Adrenal gland (tissue), 12 donors: Measurements from ENCODE around the gene LIMK1. TPM values are rescaled to one million over a fixed set of nuclear protein-coding genes. Genes with fewer than 3 reads are reported as not detected.

Source experiments
- DNase-seq, 7 donors: peaks; one replicate each; pipeline ENCODE4 v3.0.0-alpha.2; 2019 to 2020
- H3K27ac ChIP-seq, 5 donors: fragments of 200-600 bp; sonication (generic) in 4 of 5; 1 replicate in 3 of 5; 2 replicates in 2 of 5; pipeline versions ENCODE4 v1.5.1 to v1.8.0; 2016 to 2020; ENCODE audit warnings: mild to moderate bottlenecking in 1 of 5
- H3K27me3 ChIP-seq: fragments of 200-600 bp; 2 replicates; pipeline ENCODE4 v1.8.0; 2021
- H3K36me3 ChIP-seq, 2 donors: fragments of 200-600 bp; replicated peaks in 1 of 2; 1 replicate in 1 of 2; 2 replicates in 1 of 2; pipeline versions ENCODE4 v1.5.1 to v1.8.0; 2018 to 2022
- H3K4me1 ChIP-seq, 2 donors: fragments of 200-600 bp; replicated peaks in 1 of 2; 1 replicate in 1 of 2; 2 replicates in 1 of 2; pipeline versions ENCODE4 v1.5.1 to v1.8.0; 2018 to 2021
- H3K4me3 ChIP-seq, 4 donors: fragments of 200-600 bp; sonication (generic) in 3 of 4; one replicate each; pipeline ENCODE4 v1.5.1; 2016 to 2018
- H3K9me3 ChIP-seq, 3 donors: fragments of 200-600 bp; sonication (generic) in 1 of 3; replicated peaks in 1 of 3; 1 replicate in 2 of 3; 2 replicates in 1 of 3; pipeline versions ENCODE4 v1.5.1 to v1.8.0; 2016 to 2021
- CTCF ChIP-seq, 6 experiments: fragments of 450-650 bp in 4 of 6; fragments of 200-600 bp in 2 of 6; sonication (generic) in 1 of 6; IDR thresholded peaks; 1 replicate in 5 of 6; 2 replicates in 1 of 6; pipeline versions ENCODE4 v1.5.1 to v1.8.0; 2016 to 2021; ENCODE audit warnings: antibody characterized with exemption in 6 of 6, mild to moderate bottlenecking in 2 of 6, moderate library complexity in 1 of 6
- POLR2A ChIP-seq, 2 donors: fragments of 450-650 bp; IDR thresholded peaks; one replicate each; pipeline ENCODE4 v1.6.1; 2017; ENCODE audit warnings: antibody characterized with exemption in 2 of 2, mild to moderate bottlenecking in 2 of 2, moderate library complexity in 1 of 2
- WGBS, 4 donors: extraction: QIAGEN DNeasy Blood & Tissue Kit in 2 of 4; methylation state at CpG; one replicate each; pipeline versions ENCODE4 v1.1.5 to v1.1.7; 2013 to 2017; 5-methylcytosine and 5-hydroxymethylcytosine counted together
- intact Hi-C, 2 donors: fragments of 100-400 bp; cut with DNase I; formaldehyde crosslinking; loops; one replicate each; pipeline versions ENCODE4 v1.14.1 to v1.15.0; 2022 to 2023
- polyA plus RNA-seq, 3 donors: library from polyadenylated mRNA; stranded (reverse); fragments of 200-250 nt in 2 of 3; fragments of 350-450 nt in 1 of 3; fragmentation: Illumina TruSeq in 1 of 3; extraction: RNeasy Lipid Tissue Mini Kit (QIAGEN cat#74804) in 1 of 3; gene quantifications; one replicate each; pipeline ENCODE4 v1.2.3, GENCODE V29; 2013 to 2014
- total RNA-seq, 9 donors: library from RNA; depleted of rRNA in 4 of 9; stranded (reverse); fragments of >200 nt in 4 of 9; fragments of 120-200 nt in 1 of 9; fragmentation: NEBNext Ultra II Directional in 1 of 9; extraction: Animal tissue kit (Norgen Biotek cat#: 25700) in 1 of 9; gene quantifications; one replicate each; pipeline versions ENCODE4 v1.1.0 to v1.2.4, GENCODE V29; 2013 to 2023
- donor health status: healthy with polysubstance abuse.
- donor health status: Bipolar disorder and iron deficiency.
- donor health status: DM: yes; HTN: yes; CAD: no.
- donor health status: DM: no; HTN: no; CAD: no.
- donor health status: DM: no; HTN: no; CAD: no.
- donor health status: DM: yes; HTN: yes; CAD: no.

LIMK1 gene
- total and polyA plus RNA-seq, 12 donors = 7.2 to 32.1 (median 19.8) TPM

- TF ChIP-seq POLR2A (IDR thresholded peaks at IDR 0.05) (peak in 1 of 2 donors; percentile 40), CTCF (IDR thresholded peaks at IDR 0.05) (no peak)
- peak; percentile 88 to 94 (median 92) for DNase-seq
- intact Hi-C loops = loop anchor here (10.0 kb wide), 2 partner anchors 123 to 213 kb away; no protein-coding TSS in a partner anchor
- Histone ChIP-seq H3K27ac (peak overlapping the region in 4 of 5 donors; percentile 37 to 89 (median 64)), H3K27me3 (no peaks in the 10 kb centered on the region), H3K4me1 (peaks cover 4 to 13% of the 10 kb centered on the region in 2 donors), H3K36me3 (no peaks in the 10 kb centered on the region), H3K4me3 (peak overlapping the region in 1 of 4 donors; percentile 11), H3K9me3 (no peaks in the 10 kb centered on the region)
- WGBS, 4 donors = 5 to 38% (median 25%) methylated on average over 4 to 20 of the region's 20 CpGs
Measured at GRCh38 chr7:74061840-74062539, 21.6 kb upstream of the LIMK1 start.

- Histone ChIP-seq H3K4me3 (no peak overlapping the region), H3K27ac (peak overlapping the region in 1 of 5 donors; percentile 89), H3K4me1 (peaks cover 4 to 13% of the 10 kb centered on the region in 2 donors), H3K9me3 (no peaks in the 10 kb centered on the region), H3K27me3 (no peaks in the 10 kb centered on the region), H3K36me3 (no peaks in the 10 kb centered on the region)
- intact Hi-C loops = loop anchor here (10.0 kb wide), 2 partner anchors 122 to 212 kb away; no protein-coding TSS in a partner anchor
- TF ChIP-seq POLR2A (IDR thresholded peaks at IDR 0.05) (no peak), CTCF (IDR thresholded peaks at IDR 0.05) (no peak)
- peak in 1 of 7 donors; percentile 27 for DNase-seq
- 90 to 97% (median 91%) methylated on average over 6 to 14 of the region's 14 CpGs for WGBS, 4 donors
Measured at GRCh38 chr7:74063223-74063641, 20.4 kb upstream of the LIMK1 start.

- Histone ChIP-seq H3K9me3 (no peaks in the 10 kb centered on the region), H3K27ac (peak overlapping the region in 1 of 5 donors; percentile 89), H3K4me1 (peaks cover 4 to 13% of the 10 kb centered on the region in 2 donors), H3K4me3 (no peak overlapping the region), H3K27me3 (no peaks in the 10 kb centered on the region), H3K36me3 (no peaks in the 10 kb centered on the region)
- TF ChIP-seq POLR2A (IDR thresholded peaks at IDR 0.05) (no peak), CTCF (IDR thresholded peaks at IDR 0.05) (no peak)
- 86 to 98% (median 94%) methylated on average over 12 of the region's 12 CpGs for WGBS, 4 donors
- intact Hi-C loops = loop anchor here (10.0 kb wide), 2 partner anchors 121 to 211 kb away; no protein-coding TSS in a partner anchor
- no peak for DNase-seq
Measured at GRCh38 chr7:74063646-74064045, 20.0 kb upstream of the LIMK1 start.

GRCh38 chr7:74064696-74065095 lies 18.9 kb upstream of the LIMK1 start:
- TF ChIP-seq POLR2A (IDR thresholded peaks at IDR 0.05) (no peak), CTCF (IDR thresholded peaks at IDR 0.05) (no peak)
- H3K4me3 ChIP-seq = no peak overlapping the region
- no peak overlapping the region for H3K27ac ChIP-seq
- no peak for DNase-seq
- no peaks in the 10 kb centered on the region for H3K36me3 ChIP-seq
- no peaks in the 10 kb centered on the region for H3K9me3 ChIP-seq
- no peaks in the 10 kb centered on the region for H3K27me3 ChIP-seq
- peaks cover 4 to 13% of the 10 kb centered on the region in 2 donors for H3K4me1 ChIP-seq
- WGBS, 4 donors = 84 to 90% (median 88%) methylated on average over 4 of the region's 4 CpGs
- intact Hi-C loops = loop anchor here (5.0 to 10.0 kb wide), 4 partner anchors 120 to 333 kb away; no protein-coding TSS in a partner anchor
